GM19397 (cell line): ENCODE measurements around the gene TIE1.

Experiments
- ATAC-seq: cut with Tn5 transposase; IDR thresholded peaks from one replicate; pipeline ENCODE4 v1.9.1; 2021; ENCODE audit warnings: mild to moderate bottlenecking, moderate library complexity; ENCODE audit not compliant: unreplicated experiment

TIE1 gene

GRCh38 chr1:43300378-43301094 is at the start of gene TIE1:
TIE1 (plus strand) TSS chr1:43300982; CDS start chr1:43301072, 90 bp downstream.
- ATAC-seq: no peak

- ATAC-seq: no peak
Observed at GRCh38 chr1:43251024-43251423, 49.8 kb upstream of the TIE1 start.

- ATAC-seq: no peak
Observed at GRCh38 chr1:43252225-43252624, 48.6 kb upstream of the TIE1 start.

- no peak for ATAC-seq
Observed at GRCh38 chr1:43253173-43253572, 47.6 kb upstream of the TIE1 start.

- ATAC-seq: no peak
Observed at GRCh38 chr1:43253876-43254275, 46.9 kb upstream of the TIE1 start.

- ATAC-seq: no peak
Observed at GRCh38 chr1:43255438-43256210, 45.2 kb upstream of the TIE1 start.

- ATAC-seq: no peak
Observed at GRCh38 chr1:43256675-43257570, 43.9 kb upstream of the TIE1 start.

- ATAC-seq: no peak
Observed at GRCh38 chr1:43258370-43258769, 42.4 kb upstream of the TIE1 start.

GRCh38 chr1:43265431-43265830 is 35.4 kb upstream of the TIE1 start:
- ATAC-seq: no peak

GRCh38 chr1:43266881-43267280 is 33.9 kb upstream of the TIE1 start:
- no peak for ATAC-seq

- ATAC-seq: no peak
Observed at GRCh38 chr1:43267291-43267805, 33.4 kb upstream of the TIE1 start.

- no peak for ATAC-seq
Observed at GRCh38 chr1:43267818-43268425, 32.9 kb upstream of the TIE1 start.

- ATAC-seq: no peak
Observed at GRCh38 chr1:43269627-43270375, 31.0 kb upstream of the TIE1 start, which contains the start of gene TMEM125. TMEM125 (plus strand) TSS chr1:43269983; CDS start chr1:43272723, 2,740 bp downstream.

GRCh38 chr1:43270421-43271095 is 30.2 kb upstream of the TIE1 start:
- no peak for ATAC-seq

- no peak for ATAC-seq
Observed at GRCh38 chr1:43271186-43272118, 29.3 kb upstream of the TIE1 start.

GRCh38 chr1:43272161-43272560 is 28.6 kb upstream of the TIE1 start:
- no peak for ATAC-seq

- ATAC-seq: no peak
Observed at GRCh38 chr1:43272576-43273571, 27.9 kb upstream of the TIE1 start.
